ENCODE results near the gene CEBPA.

CEBPA gene

GRCh38 chr19:33271246-33272021 is 30.9 kb downstream of the CEBPA start:
- no peak for DNase-seq (ENCODE audit: low spot score)

- DNase-seq (ENCODE audit: low spot score): no peak
These were observed 31.6 kb downstream of the CEBPA start for GRCh38 chr19:33270769-33271168.

- DNase-seq (ENCODE audit: low spot score): no peak
These were observed 33.3 kb downstream of the CEBPA start for GRCh38 chr19:33269016-33269415.

- DNase-seq (ENCODE audit: low spot score): no peak
These were observed 34.0 kb downstream of the CEBPA start for GRCh38 chr19:33268162-33268991.

- DNase-seq (ENCODE audit: low spot score): no peak
These were observed 34.6 kb downstream of the CEBPA start for GRCh38 chr19:33267706-33268105.

- DNase-seq (ENCODE audit: low spot score): no peak
These were observed 35.3 kb downstream of the CEBPA start for GRCh38 chr19:33266974-33267484.

- DNase-seq (ENCODE audit: low spot score): no peak
These were observed 37.4 kb downstream of the CEBPA start for GRCh38 chr19:33264881-33265445.

GRCh38 chr19:33263325-33264023 is 38.9 kb downstream of the CEBPA start:
- DNase-seq (ENCODE audit: low spot score): no peak

- DNase-seq (ENCODE audit: low spot score): no peak
These were observed 40.7 kb downstream of the CEBPA start for GRCh38 chr19:33261511-33262189.

GRCh38 chr19:33260628-33261418 is 41.5 kb downstream of the CEBPA start:
- no peak for DNase-seq (ENCODE audit: low spot score)

- DNase-seq (ENCODE audit: low spot score): no peak
These were observed 42.8 kb downstream of the CEBPA start for GRCh38 chr19:33259539-33259938.

GRCh38 chr19:33257828-33258227 is 44.5 kb downstream of the CEBPA start:
- DNase-seq (ENCODE audit: low spot score): no peak

- DNase-seq (ENCODE audit: low spot score): no peak
These were observed 46.1 kb downstream of the CEBPA start for GRCh38 chr19:33256261-33256660.

GRCh38 chr19:33255781-33256180 is 46.6 kb downstream of the CEBPA start:
- no peak for DNase-seq (ENCODE audit: low spot score)

- no peak for DNase-seq (ENCODE audit: low spot score)
These were observed 48.0 kb downstream of the CEBPA start for GRCh38 chr19:33254245-33254824.

- DNase-seq (ENCODE audit: low spot score): no peak
These were observed 49.4 kb downstream of the CEBPA start for GRCh38 chr19:33252971-33253370.

- DNase-seq (ENCODE audit: low spot score): no peak
These were observed 49.8 kb downstream of the CEBPA start for GRCh38 chr19:33252418-33252962.

- DNase-seq (ENCODE audit: low spot score): no peak
These were observed 50.7 kb downstream of the CEBPA start for GRCh38 chr19:33251526-33252090.

- DNase-seq (ENCODE audit: low spot score): no peak
These were observed 51.3 kb downstream of the CEBPA start for GRCh38 chr19:33251076-33251475.

- no peak for DNase-seq (ENCODE audit: low spot score)
These were observed 51.8 kb downstream of the CEBPA start for GRCh38 chr19:33250500-33250899.
